Activated CD8-positive, alpha-beta memory T cell treated with anti-CD3 and anti-CD28 coated beads, Interleukin-2, amount 50 U/mL, for 24 hours (primary cell): Measurements from ENCODE around the gene ERRFI1.
A peak's percentile ranks its signal among the peaks of the same experiment; 100 is the strongest.
"Not testable (repeated sequence)": the region's sequence is repeated elsewhere in the genome, so short reads cannot be mapped to it uniquely, and the experiment has no call there.

ENCODE experiments used
- DNase-seq: peaks from one replicate; pipeline ENCODE4 v3.0.0-alpha.2; 2020; ENCODE audit errors: extremely low read depth

ERRFI1 gene

GRCh38 chr1:8026153-8026975, at the start of gene ERRFI1:
Gene ERRFI1, minus strand, starts transcription at chr1:8026309. Its CDS starts 10,690 bp downstream, at chr1:8015619.
- DNase-seq = peak; percentile 61

DNA sequence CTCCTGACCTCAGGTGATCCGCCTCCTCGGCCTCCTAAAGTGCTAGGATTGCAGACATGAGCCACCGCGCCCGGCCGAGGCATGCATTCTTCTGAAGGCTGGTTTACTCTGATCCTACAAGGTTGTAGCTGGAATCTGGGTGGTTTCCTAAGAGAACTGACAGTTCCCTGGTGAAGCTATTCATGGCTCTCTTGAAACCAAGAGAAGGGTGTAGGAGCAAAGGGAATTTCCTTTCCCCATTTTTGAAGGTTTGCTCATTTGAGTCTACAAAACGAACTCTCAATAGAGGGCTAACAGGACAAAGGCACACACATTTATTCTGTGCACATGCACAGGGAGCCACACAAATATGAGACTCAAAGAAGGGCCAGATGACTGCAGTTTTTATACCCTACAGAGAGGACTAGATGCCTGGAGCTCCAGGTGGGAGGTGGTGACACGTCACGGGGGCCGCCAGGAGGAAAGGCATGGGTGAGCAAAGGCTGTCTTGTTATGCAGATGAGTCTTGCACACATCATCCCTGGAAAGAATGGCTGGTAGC, 49.5 kb upstream of the ERRFI1 start:
- no peak for DNase-seq

GRCh38 chr1:8073112-8073855, 47.2 kb upstream of the ERRFI1 start:
- no peak for DNase-seq

- DNase-seq = no peak
Observed at GRCh38 chr1:8070381-8070811, 44.3 kb upstream of the ERRFI1 start.

DNA sequence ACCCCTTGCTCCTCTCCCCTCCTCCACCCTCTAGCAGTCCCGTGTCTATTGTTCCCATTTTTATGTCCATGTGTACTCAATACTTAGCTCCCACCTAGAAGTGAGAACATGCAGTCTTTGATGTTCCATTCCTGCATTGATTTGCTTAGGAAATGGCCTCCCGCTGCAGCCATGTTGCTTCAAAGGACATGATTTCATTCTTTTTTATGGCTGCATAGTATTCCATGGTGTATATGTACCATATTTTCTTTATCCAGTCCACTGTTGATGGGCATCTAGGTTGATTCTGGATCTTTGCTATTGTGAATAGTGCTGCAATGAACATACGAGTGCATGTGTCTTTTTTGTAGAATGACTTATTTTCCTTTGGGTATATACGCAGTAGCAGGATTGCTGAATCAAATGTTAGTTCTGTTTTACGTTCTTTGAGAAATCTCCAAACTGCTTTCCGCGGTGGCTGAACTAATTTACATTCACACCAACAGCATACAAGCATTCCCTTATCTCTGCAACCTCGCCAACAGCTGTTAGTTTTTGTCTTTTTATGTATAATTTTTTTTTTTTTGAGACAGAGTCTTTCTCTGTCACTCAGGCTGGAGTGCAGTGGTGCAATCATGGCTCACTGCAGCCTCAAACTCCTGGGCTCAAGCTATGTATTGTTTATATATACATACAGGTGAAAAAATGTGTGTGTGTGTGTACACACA, 43.7 kb upstream of the ERRFI1 start:
- DNase-seq = not testable (repeated sequence)

GRCh38 chr1:8065369-8065768, 39.3 kb upstream of the ERRFI1 start:
- DNase-seq = no peak

DNA sequence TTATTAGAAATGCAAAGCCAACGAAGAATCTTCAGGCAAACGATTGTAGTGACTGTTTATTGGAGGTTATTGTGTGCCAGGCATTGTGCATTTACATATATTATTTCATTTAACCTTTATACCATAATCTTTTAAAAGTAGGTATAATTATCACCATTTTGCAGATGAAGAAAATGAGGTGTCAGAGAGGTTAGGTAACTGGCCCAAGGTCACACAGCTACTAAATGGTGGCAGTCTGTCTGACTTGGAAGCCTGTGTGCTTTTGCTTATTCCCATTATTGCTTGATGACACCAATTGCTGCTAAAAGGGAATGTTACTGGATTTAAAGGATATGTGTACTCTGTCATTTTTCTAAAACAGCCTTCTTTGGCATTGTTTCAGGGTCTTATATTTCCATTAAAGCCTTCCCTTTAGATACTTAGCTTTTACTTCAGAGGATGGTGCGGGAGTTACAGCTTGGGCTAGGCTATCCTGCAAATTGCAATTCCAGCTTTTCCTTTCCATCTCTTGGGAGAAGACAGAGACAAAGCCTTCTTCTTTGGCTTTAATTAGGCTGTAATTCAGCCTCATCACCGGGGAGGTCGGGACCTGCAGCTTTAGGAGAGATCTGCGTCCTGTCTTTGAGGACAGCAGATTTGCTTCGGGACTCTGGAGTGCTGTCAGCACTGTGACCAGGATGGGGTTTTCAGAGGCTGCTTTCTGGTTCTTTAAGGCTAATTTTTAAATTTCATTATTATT, 37.4 kb upstream of the ERRFI1 start:
- no peak for DNase-seq

- no peak for DNase-seq
Observed at GRCh38 chr1:8062861-8063260, 36.8 kb upstream of the ERRFI1 start.

DNA sequence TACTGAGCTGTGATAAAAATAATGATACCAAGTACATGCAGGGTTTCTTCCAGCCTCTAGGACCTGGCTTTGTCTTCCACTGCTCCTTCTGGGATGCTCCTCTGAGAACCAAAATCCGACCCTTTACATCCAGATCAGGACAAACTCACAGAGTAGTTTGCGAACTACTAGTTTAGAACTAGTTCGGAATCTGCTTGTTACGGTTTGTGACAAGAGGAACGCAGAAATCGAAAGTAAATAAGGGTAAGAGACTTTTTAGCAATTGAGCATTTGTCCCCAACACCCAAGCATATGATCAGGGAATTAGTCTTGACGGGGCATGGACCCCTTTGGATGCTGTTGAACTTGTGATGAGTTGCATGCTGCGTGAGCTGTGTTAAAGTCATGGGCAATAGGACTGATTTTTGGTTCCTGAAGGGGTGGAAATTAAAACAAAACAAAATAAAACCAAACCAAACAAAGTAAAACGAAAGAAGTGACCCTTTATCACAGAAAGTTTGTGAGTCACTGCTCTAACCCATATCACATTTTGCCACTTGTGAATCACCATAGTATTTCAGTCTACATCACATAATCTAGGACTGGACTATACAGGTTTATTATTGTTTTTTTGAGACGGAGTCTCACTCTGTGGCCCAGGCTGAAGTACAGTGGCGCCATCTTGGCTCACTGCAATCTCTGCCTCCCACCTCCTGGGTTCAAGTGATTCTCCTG, 35.7 kb upstream of the ERRFI1 start:
- no peak for DNase-seq

DNA sequence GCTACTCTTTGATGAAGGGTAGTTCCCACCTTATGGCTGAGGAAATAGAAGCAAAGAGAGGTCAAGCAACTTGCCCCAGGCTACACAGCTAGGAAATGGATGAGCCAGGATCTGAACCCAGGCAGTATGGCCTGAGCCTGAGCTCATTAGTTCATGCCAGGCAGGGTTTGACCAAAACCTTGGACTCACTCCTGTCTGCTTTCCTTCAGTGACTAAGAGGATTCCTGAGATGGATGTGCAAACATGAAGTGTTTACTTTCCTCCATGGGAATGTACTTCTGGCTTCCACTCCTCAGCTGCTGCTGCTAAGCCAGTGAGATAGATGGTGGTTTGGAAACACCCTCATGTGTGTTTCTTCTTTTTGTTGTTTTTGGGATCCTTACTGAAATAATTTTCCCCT, 35.1 kb upstream of the ERRFI1 start:
- no peak for DNase-seq

DNA sequence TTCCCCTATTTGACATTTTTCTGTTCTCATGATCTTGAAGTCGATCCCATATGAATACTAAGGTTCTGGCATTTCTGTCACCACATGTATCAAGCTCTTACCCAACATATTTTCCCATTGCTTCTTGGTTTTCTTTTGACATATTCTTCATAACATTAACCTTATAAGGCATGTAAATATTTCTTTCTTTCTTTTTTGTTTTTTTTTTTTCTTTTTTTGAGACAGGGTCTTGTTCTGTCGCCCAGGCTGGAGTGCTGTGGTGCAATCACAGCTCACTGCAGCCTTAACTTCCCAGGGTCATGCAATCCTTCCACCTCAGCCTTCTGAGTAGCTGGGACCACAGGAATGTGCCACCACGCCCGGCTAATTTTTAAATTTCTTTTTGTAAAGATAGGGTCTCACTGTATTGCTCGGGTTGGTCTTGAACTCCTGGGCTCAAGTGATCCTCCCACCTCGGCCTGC, 33.1 kb upstream of the ERRFI1 start:
- DNase-seq = no peak

DNA sequence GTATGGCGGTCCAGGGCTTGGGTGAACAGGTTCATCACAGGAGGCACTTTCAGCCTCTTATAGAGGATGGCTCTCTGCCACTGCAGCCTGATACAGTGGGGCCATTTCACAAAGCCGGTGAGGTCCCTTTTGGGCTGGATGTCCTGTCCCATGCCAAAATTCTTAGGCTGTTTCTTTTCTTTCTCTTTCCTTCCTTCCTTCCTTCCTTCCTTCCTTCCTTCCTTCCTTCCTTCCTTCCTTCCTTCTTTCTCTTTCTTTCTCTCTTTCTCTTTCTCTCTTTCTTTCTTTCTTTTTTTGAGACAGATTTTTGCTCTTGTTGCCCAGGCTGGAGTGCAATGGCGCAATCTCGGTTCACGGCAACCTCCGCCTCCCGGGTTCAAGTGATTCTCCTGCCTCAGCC, 31.7 kb upstream of the ERRFI1 start:
- not testable (repeated sequence) for DNase-seq

DNA sequence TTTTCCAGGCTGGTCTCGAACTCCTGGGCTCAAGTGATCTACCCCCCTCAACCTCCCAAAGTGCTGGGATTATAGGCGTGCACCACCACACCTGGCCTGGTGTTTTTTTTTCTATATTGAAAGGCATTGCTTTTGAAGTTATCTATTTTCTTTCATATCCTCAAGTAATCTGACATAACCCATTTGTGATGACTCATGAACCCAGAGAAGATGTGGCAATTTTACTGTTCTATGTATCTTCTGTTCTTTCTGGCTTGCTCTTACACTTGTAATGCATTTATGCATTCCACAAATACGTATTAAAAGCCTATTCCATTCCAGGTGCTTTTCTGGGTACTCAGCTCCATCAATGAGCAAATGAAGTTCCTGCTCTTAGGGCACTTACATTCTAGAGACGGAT, 29.9 kb upstream of the ERRFI1 start:
- no peak for DNase-seq

- DNase-seq = no peak
Observed at GRCh38 chr1:8053878-8054567, 27.9 kb upstream of the ERRFI1 start.

- no peak for DNase-seq
Observed at GRCh38 chr1:8051650-8052049, 25.5 kb upstream of the ERRFI1 start.

- DNase-seq = not testable (repeated sequence)
Observed at GRCh38 chr1:8049229-8049628, 23.1 kb upstream of the ERRFI1 start.

GRCh38 chr1:8047686-8048445, 21.8 kb upstream of the ERRFI1 start:
- DNase-seq = no peak

GRCh38 chr1:8047112-8047511, 21.0 kb upstream of the ERRFI1 start:
- no peak for DNase-seq

DNA sequence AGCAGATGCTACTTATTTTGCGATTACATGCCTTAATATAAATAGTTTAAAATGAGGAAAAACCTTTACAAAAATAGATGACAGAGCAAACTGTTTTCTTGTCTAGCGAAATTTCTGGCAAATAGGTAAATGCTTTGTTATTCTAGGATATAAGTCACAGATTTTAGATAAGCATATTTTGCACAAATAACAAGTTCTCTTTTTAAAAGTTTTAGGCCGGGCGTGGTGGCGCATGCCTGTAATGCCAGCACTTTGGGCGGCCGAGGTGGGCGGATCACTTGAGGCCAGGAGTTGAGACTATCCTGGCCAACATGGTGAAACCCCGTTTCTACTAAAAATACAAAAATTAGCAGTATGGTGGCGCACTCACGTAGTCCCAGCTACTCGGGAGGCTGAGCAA, 20.3 kb upstream of the ERRFI1 start:
- DNase-seq = no peak
